Subcutaneous adipose tissue (tissue), 4 donors: Measurements from ENCODE around the gene ASIC2. TPM values are rescaled to one million over a fixed set of nuclear protein-coding genes. Genes with fewer than 3 reads are reported as not detected.

ENCODE experiments used
- total RNA-seq, 4 donors: library from RNA; depleted of rRNA; stranded (reverse); fragments of >200 nt; gene quantifications; one replicate each; pipeline ENCODE4 v1.1.0, GENCODE V29; 2016
- TF ChIP-seq, protein P1 (sequence below): fragments of 450-650 bp; IDR thresholded peaks from one replicate; pipeline ENCODE4 v1.5.1; 2016; ENCODE audit warnings: low read depth, mild to moderate bottlenecking, control low read depth, antibody characterized with exemption, moderate library complexity

ASIC2 gene
- total RNA-seq, 4 donors from 2014 or later = not detected

DNA sequence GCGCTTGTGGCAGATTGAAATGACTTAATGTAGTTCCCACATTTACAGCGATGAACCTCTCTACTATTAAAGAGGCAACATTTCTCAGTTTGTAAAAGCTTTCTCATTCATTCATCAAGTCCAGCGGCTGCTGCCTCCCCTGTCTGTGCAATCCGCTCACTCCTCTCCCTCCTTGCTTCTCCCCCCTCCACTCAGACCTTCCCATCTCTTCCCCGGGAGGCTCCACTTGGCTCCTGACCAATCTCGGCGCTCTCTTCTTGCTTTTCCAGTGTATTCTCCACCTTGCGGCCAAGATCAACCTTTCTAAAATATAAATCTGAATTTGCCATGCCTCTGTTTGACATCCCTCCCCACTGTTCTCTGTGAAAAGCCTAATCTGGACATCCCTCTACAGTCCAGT, 117.5 kb downstream of the ASIC2 start:
- TF ChIP-seq, protein P1, sequence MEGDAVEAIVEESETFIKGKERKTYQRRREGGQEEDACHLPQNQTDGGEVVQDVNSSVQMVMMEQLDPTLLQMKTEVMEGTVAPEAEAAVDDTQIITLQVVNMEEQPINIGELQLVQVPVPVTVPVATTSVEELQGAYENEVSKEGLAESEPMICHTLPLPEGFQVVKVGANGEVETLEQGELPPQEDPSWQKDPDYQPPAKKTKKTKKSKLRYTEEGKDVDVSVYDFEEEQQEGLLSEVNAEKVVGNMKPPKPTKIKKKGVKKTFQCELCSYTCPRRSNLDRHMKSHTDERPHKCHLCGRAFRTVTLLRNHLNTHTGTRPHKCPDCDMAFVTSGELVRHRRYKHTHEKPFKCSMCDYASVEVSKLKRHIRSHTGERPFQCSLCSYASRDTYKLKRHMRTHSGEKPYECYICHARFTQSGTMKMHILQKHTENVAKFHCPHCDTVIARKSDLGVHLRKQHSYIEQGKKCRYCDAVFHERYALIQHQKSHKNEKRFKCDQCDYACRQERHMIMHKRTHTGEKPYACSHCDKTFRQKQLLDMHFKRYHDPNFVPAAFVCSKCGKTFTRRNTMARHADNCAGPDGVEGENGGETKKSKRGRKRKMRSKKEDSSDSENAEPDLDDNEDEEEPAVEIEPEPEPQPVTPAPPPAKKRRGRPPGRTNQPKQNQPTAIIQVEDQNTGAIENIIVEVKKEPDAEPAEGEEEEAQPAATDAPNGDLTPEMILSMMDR = no peak

DNA sequence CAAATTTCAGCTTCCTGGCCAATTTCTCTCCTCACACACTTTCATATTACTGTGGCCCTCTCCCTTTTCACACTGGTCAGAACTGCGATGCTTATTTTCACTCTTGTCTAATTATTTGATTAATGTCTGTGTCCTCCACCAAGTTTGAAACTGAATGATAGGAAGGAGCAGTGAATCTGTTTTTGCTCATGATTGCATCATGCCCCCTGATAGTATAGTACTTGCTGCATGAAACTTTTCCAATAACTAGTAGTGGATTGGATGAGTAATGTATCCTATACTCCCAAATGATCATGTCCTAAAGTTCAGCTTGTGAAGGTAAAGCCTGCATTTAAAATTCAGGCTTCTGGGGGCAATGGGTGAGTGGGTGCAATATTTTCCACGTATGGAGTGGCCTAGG, 121.2 kb downstream of the ASIC2 start:
- TF ChIP-seq, protein P1 = no peak

DNA sequence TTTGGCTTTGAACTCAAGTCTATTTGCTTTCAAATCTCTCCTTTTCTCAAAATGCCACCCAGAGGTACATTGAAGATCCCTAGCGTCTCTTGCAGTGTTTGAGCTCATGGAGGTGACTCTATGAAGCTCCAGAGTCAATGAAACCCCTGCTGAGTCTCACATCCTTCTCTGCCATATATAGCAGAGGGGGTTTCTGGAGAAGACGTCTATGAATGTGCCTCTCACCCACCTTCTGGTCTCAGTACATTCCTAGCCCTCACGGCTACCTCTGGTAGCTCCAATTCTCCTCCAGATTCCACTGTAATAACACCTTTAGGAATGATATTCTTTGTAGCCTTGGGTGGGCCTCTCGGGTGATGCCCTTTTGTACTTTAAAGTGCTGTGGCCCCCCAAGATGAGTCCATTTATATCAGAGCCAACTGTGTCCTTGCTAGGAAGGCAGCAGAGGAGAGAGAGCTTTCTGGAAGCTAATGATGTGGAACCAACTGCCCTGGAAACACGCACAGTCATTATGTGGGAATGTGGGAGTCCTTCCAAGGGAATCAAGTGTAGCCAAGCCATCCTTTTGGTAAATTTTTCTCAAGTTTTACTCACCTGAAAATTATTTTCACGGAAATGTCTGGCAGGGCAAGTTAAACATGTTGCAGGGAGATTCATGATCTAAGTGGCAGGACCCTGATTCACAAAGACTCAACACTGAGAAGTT, 123.4 kb downstream of the ASIC2 start:
- TF ChIP-seq, protein P1 = no peak

DNA sequence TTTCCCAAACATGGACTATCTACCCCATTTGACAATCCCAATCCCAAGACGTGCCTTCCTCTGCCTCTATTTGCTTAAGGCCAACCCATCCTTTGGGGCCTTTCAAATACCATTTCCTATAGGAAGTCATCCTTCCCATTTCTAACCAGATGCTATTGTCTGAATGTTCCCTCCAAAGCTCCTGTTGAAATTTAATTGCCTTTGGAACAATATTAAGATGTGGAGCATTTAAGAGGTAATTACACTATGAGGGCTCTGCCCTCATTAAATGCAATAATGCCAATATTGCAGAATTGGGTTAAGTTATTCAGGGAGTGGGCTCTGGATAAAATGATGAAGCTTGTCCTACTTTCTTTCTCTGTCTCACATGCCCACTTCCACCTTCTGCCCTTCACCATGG, 125.4 kb downstream of the ASIC2 start:
- TF ChIP-seq, protein P1 = no peak

DNA sequence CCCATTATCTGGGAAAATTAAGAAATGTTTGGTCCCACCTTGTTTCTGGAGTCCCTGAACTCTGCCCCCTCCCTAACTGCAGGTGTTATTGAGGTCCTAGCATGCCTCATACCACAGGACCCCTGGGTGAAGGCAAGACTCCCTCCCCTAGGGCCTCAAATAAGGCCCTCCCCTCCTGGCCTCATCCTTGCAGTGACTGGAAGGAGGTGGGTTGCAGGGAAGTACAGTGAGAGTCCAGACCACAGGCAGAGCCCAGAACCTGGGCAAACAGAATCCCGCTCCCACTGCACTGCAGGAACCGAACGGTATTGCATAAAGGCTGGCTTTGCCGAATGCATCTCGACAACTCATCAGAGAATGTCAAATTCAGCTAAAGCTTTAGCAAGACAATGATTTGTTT, 126.6 kb downstream of the ASIC2 start:
- TF ChIP-seq, protein P1 = no peak

DNA sequence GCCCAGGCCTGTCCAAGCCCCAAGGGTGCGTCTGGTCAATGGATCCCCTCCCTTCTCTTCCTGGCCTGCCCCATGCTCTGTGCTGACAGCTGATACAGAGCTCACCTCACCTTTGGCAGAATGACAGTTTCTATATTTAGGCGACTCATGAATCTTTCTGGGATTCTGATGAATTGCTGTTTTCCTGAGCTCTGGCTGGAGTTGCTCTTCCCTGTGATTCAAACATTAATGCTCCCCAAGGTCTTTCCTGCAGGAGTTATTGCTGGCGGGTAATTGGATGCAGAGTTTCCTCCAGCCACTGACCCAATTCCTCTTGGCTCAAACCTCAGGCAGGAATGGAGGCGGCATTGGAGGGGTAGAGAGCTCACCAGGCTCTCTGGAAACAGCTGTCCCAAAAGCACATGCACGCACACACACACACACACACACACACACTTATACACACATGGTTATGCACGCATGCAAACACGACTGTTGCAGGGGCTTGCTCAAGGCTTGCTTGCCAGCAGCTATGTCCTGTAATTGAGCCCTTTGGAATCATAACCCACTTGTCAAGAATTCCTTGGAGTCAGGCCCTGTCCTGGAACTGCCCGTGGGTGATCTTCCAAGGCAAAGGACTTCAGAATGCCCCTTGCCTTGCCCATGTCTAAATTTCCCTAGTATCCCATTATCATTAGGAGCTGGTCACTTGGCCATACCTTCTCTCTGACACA, 128.8 kb downstream of the ASIC2 start:
- TF ChIP-seq, protein P1 = no peak

DNA sequence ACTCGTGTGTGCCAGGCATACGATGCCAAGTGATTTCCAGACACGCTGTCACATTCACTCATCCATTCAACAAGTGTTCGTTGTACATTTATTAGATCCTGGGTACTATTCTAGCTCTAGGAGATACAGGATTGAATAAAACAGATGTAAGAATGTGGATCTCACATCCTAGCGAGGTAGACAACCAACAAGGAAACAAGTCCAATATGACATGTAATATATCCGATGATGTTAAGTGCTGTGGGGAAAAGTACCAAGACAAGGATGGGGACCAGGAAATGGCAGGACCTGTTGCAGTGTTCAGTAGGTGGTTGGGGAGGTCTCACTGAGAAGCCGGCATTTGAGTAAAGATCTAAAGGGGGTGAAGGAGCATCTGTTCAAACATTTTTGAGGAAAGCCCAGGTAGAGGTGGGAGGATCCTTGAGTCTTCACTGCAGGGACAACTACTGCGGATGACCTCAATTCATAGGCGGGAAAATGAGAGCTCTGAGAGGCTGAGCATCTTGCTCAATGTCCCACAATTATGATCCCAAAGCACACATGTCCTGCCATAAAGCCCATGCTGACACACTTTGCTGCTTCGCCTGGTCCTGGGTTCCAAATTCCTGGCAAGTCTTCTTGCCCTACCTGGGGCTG, 129.4 kb downstream of the ASIC2 start:
- TF ChIP-seq, protein P1 = no peak
